ENCODE results near the gene RAB37.

Gene RAB37, protein sequence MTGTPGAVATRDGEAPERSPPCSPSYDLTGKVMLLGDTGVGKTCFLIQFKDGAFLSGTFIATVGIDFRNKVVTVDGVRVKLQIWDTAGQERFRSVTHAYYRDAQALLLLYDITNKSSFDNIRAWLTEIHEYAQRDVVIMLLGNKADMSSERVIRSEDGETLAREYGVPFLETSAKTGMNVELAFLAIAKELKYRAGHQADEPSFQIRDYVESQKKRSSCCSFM

DNA sequence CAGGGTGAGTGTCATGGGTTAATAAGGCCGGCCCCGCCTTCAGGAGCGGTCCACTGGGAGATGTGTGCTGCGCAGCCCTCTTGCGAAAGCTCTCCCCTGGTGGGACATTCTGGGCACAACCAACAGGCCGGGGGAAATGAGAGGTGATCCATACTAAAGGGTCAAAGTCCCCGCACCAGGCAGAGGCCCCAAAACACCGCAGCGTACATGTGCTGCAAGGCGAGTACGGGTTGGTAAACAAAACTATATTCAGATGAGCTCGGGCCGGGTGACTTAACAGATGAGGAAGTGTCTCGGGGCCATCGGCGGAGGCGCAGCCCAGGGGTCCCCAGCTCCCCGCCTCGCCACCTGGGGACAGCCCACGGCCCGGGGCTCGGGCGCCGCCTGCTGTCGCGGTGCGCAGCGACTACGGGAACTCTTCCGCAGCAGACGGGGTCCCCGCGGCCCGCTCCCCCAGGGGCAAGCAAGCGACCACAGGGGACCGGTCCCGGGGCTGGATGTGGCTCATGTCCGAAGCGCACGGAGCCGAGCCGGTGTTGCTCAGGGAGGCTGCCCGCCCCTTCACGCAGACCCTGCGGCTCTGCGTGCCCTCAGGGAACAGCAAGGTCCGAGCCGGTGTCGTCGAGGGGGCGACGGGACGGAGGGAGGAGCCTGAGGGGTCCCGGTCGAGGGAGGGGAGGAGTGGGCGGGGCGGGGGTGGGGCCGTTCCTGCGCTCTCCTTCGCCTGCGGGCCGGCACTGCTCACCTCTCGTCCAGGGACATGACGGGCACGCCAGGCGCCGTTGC lies at the start of gene RAB37:
TSS of gene RAB37 (plus strand) at position 744 of the 786 bp plus-strand sequence. CDS start at position 761, 17 bp downstream.
- DNase-seq (ENCODE audit: low spot score) = peak; percentile 40

DNA sequence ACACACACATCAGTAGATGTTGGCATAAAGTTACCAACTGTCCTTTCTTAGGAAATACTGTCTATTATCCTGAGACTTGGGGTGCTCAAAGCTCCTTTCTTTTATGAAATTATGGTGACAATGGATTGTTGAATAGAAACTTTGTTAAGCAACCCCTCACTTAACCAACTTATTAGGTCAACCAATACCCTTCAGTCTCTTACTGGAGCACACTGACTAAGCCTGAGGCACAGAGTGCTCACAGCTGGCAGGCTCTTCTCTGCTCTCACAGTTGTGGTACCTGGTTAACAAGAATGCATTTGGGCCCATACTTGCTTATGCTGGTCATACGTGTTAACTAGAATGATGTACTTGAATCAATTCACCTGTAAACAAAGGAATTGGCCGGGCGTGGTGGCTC lies 49.2 kb upstream of the RAB37 start:
- DNase-seq (ENCODE audit: low spot score) = no peak

DNA sequence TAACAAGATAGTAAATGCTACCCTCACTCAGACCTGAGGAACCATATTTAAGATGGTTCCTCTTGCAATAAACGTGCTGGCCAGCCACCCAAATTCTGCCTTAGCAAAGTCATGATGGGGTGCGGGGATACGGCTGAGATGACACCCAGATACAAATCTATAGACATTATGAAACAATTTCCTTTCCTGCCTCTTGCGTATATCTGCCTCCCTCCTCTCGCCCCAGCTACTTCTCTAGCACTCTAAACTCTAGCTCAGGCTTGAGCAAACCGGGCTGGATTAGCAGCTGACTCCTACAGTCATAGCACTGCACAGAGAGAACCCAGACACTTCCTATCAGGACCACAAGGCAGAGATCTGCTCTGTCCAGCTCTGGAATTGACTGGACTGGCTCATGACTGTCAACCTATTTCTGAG lies 46.6 kb upstream of the RAB37 start:
- no peak for DNase-seq (ENCODE audit: low spot score)

DNA sequence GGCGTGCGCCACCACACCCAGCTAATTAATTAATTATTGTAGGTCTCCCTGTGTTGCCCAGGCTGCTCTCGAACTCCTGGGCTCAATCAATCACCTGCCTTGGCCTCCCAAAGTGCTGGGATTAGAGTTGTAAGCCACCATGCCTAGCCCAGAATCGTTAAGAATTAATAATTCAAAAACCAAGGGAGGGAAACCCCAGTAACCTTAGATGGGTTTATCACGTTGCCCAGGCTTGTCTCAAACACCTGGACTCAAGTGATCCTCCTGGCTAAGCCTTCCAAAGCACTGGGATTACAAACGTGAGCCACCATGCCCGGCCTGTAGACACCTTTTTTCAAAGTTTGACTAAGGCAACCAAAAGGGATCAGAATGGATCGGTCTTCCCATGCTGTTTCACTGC lies 45.9 kb upstream of the RAB37 start:
- DNase-seq (ENCODE audit: low spot score) = no peak

DNA sequence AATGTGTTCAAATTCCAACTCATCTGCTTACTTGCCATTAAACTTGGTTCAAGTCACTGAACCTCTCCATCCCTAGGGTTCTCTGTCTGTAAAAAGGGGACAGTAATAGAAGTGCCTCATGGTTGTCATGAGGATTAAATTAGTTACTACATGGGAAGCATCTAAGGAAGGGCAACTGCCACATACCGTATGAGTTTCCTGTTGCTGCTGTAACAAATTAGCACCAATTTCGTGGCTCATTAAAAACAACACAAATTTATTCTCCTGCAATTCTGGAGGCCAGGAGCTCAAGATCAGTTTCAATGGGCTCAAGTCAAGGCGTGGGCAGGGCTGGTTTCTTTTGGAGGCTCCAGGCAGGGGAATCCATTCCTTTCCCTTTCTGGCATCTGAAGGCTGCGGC lies 43.0 kb upstream of the RAB37 start:
- DNase-seq (ENCODE audit: low spot score) = no peak

DNA sequence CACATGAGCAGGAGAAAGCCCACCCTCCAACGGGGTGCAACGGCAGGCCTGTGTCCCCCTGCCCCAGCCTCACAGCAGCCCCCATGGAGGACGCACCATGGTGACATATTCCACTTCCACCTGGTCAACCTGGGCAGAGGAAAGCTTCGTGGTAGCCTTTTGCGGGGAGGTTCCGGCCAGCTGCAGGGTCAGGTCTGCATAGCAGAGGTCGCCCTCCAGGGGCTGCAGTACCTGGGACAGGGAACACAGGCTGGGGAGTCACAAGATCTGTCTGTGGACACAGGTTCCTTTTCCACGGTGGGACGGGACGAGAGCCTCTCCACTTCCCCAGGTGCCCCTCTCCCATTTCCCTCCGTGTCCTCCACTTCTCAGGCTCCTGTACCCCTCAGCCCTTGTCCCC lies 41.4 kb upstream of the RAB37 start:
- DNase-seq (ENCODE audit: low spot score) = no peak

DNA sequence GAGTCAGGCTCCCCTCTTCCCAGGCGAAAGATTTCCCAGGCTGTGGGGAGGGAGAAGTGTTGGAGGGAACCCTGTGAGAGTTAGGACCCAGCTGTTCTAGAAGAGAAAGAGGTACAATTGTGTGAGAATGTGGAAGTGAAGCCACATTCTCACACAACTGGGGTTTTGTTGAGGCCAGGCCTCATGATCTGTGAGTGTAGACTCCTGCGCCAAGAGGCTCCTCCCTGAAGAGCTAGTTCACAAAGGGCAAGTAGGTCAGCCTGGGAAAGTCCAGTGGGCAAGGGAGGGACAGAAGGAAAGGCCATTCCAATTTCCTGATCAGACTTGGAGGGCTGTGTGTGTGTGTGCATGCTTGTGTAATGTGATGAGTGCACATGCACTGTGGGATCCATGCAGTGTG lies 39.5 kb upstream of the RAB37 start:
- no peak for DNase-seq (ENCODE audit: low spot score)

DNA sequence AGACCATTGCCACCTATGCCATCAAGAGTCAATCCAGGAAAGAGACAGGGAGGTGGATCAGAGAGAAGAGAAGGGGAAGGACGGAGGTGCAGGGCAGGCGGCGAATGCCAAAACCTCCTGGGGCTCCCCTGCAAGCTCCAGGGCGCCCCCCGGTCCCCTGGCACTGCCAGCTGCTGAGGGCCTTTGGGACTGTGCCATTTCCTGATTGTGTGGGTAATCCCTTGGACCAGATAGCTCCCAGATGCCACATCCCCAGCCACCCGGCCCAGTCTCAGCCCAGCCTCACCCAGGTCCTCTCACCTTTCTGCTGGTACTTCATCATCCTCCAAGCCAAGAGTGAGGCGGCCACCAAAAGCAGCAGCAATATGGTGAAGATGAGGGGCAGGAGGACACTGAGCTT lies 39.0 kb upstream of the RAB37 start:
- DNase-seq (ENCODE audit: low spot score) = no peak

DNA sequence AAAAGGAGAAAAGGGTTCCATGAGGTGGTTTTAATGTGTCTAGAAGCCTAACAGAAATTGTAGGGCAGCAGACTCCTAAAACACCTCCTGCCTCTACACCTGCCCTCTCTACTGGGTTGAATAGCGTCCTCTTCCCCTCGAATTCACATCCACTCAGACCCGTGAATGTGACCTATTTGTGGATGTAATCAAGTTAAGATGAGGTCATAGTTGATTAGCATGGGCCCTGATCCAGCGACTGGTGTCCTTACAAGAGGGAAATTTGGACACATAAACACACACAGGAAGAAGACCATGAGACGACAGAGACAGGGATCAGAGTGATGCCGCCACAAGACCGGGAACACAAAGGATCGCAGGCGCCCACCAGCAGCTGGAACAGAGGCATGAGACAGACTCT lies 37.8 kb upstream of the RAB37 start:
- DNase-seq (ENCODE audit: low spot score) = no peak

DNA sequence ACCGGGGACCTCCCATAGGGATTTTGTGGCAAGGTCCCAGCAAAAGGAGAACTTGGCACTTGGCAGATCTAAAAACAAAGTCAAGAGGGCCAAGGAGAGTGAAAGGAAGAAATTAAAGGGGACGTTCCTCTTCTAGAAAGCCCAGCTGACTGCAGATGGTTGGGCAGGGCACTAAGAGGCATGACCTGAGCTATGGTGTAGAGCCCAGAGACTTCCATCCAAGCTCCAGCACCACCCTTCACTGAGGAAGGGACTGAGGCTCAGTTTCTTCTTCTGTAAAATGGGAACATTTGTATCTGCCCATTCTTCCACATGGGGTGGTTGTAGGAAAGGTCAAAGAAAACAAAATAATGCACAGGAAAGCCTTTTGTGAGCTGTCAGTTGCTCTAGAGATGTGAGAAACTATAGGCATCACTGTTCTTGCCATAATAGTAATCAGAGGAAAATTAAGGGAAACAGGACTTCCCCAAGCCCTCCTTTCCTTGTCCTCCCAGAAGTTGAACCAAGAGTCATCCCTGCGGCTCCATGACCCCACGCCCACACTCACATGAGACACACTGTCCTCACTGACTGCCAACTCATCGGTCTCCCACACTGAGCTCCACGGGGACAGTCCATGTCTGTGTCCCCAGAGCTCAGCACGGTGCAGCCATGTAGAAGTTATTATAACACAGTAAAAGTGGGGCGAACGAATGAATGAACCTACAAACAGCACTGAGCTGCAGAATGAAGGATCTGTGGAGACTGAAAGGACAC lies 34.8 kb upstream of the RAB37 start:
- no peak for DNase-seq (ENCODE audit: low spot score)

DNA sequence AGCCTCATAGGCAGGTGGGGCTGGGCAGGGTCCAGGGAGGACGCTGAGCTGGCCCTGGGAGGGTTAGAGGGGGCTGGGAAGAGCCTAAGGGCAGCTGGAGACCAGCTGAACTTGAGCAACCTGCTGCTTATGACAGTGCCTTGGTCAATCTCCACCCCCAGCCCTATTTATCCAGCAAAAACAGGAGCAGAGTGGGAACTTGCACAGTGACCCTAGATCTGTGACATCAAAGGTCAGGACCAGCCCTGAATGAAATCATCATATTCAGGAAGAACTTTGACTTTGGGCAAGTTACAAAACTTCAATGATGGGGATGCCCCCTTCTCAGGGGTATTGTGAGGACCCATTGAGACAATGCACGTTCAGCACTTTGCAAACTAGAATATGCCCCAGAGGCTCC lies 33.7 kb upstream of the RAB37 start:
- DNase-seq (ENCODE audit: low spot score) = no peak

DNA sequence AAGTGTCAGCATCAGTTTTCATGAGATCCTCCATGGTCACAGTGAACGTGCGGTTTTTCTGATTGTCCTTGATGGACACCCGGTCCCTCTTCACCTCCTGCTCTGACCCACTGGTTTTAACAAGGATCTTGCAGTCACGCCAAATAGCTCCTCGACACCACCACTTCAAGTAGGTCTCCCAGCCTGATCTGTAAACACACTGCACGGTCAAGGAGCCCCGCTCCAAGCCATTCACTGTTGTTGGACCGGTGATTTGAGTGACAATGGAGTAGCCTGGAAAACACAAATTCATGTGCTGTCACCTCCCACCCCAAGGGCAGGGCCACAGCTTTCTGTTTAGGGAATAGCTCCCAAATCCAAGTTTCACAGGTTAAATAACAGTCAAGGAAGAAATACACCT lies 32.5 kb upstream of the RAB37 start:
- no peak for DNase-seq (ENCODE audit: low spot score)

DNA sequence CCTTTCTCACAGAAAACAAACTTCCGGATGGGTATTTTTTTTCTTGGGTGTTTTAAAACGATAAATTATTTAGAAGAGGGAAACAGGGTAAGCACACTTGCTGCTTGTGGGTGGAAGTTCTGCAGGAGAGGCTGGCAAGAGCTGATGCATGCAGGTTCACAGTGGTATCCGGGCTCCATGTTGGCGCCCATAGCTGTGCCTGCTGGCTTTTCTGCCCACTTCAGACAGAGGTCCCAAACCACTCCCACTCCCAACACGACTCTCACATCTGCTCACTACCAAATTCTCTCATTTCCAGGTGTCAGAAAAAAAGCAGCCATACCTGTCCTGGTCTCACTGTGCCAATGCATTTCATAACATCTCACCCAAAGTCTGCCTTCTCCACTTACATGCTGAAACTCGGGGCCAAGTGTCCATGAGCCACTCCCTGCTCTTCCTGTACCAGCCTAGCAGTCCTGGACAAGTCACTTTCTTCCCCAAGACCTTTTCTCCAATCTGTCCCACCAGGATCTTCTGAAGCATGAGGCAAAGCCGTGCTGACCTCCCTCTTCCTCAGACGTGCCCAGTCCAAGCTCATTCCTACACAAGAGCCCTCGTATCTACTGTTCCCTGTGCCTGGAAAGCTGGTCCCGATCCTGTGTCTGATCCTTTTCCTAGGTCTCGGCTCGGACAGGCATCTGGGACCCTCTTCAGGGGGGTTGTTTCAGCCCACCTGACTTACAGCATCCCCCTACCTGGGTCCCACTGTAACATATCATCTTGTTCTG lies 25.8 kb upstream of the RAB37 start:
- no peak for DNase-seq (ENCODE audit: low spot score)

DNA sequence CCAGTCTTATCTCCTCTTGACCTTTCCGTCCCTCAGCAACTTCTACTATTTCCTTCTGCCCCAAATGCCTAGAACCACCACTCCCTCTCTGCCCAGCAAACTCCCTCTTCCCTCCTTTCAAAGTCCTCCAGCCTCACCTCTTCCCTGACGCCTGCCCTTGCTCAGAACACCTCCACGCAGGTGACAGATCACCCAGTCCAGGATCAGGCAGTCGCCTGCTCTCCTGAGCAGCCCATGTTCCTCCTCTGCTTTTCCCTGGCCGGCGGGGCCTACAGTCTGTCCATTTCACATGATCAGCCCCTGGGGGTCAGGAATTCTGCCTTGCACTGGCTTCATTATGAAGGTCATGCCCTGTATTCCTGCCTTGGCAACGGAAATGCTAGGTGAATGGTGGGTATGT lies 24.8 kb upstream of the RAB37 start:
- no peak for DNase-seq (ENCODE audit: low spot score)

DNA sequence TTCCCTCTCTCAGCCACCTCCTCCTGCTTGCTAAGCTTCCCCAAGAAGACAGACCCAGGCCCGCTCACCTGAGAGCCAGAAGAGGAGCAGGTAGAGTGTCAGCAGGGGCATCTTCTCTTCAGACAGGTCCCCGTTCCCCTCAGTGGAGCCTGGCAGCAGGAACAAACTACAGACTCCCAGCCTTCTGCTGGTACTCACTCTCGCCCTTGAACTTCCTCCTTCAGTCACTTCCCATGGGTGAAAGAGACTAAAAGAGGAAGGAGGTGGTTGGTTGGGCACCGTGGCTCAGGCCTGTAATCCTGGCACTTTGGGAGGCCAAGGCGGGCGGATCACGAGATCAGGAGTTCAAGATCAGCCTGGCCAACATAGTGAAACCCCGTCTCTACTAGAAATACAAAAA lies 24.3 kb upstream of the RAB37 start, which contains the start of gene CD300LF:
TSS of gene CD300LF (minus strand) at position 168 of the 400 bp plus-strand sequence. CDS start at position 111, 57 bp downstream.
- no peak for DNase-seq (ENCODE audit: low spot score)

DNA sequence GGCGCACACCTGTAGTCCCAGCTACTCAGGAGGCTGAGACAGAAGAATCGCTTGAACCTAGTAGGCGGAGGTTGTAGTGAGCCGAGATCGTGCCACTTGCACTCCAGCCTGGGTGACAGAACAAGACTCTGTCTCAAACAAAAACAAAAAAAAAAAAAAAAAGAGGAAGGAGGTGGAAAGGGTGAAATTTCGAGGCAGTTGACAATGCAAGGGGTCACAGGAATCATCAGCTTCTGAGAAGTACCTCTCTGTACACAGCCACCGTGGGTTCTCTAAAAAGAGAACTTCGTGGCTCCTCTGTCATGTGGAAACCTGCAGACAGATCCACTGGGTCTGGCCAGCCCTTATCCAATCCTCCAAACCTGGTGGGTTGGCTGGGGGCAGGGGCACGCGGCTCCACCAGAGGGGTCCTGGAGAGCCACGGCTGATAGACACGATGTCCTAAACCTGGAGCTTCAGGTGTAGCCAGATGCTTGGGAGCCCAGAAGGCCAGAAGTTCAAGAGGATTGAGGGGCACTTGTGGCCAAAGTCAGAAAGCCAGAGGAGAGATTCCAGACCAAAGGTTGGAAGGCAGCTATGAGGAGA lies 23.8 kb upstream of the RAB37 start:
- no peak for DNase-seq (ENCODE audit: low spot score)

DNA sequence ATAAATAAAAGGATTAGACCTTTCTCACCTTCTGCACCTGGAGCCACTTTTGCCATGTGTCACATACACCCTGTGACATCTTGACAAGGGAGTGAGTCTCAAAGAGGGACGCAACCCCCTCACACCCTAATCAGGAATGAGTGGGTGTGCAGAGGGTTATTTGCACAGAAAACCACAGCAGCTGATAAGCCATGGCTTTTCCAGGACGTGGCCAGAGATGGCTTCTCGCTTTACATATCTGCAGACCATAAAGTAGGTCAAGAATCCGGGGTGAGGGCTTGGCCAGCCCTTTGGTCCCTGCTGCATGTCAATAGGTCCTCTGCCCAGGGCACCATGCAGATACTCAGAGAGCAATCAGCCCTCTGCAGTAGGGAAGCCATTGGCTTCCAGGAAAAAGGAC lies 21.9 kb upstream of the RAB37 start:
- no peak for DNase-seq (ENCODE audit: low spot score)

DNA sequence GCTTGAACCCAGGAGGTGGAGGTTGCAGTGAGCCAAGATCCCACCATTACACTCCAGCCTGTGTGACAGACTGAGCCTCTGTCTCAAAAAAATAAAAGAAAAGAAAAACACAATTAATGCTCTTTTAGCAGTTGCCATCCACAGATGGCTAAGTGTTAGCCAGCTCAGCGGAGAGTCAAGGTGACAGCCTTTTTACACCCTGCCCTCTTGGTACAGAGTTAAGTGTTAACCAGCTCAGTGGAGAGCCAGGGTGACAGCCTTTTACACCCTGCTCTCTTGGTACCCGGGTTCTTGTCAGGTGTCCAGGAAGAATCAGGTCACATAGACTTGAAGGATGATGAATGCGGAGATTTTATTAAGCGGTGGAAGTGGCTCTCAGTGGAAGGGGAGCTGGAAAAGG lies 16.6 kb upstream of the RAB37 start:
- no peak for DNase-seq (ENCODE audit: low spot score)

DNA sequence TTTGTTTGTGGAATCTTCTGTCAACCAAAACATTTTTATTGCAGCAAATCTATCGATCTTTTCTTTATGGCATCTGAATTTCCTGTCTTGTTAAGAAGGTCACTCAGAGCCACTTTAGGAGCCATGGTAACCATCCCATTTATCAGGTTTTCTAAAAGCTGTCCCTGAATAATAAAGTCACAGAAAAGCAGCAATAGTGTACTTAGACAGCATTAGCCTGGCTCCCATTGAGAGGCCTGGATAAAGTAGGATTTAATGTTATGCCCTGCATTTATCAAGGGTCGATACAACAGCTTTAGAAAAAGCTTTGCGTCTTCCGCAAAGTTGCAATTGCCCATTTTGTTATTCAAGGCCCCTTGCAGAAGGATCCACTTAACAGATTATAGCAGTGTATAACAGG lies 14.3 kb upstream of the RAB37 start:
- DNase-seq (ENCODE audit: low spot score) = no peak

DNA sequence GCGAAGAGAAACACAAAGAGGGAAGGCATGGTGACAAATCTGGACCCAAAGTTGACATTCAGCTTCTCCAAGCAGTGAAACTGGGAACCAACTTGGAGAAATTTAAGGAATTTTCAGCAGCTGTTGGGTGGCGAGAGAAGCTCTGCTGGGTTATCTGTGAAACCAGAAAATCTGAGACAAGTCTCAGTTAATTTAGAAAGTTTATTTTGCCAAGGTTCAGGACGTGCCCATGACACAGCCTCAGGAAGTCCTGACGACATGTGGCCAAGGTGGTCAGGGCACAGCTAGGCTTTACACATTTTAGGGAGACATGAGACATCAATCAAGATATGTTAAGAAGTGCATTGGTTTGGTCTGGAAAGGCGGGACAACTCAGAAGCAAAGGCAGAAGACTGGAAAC lies 13.2 kb upstream of the RAB37 start:
- no peak for DNase-seq (ENCODE audit: low spot score)

DNA sequence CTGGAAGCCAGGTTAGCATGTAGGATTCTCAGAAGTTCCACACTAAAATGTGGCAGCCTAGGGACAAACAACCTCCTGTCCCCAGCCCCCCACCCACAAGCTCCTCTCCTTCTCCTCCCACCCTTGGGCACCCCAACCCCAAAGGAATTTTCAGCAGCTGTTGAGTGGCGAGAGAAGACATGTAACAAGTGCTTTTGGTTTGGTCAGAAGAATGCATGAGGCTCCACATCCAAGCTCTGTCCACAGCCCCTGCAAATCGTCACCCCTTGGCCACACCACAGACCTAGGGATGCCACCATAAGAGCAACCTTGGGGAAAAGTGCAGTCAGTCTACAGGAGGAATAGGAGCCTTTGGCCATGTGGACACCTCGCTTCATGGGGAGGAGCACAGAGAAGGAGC lies 11.9 kb upstream of the RAB37 start:
- DNase-seq (ENCODE audit: low spot score) = no peak
